Measurements from ENCODE around the gene ARCN1.

DNA sequence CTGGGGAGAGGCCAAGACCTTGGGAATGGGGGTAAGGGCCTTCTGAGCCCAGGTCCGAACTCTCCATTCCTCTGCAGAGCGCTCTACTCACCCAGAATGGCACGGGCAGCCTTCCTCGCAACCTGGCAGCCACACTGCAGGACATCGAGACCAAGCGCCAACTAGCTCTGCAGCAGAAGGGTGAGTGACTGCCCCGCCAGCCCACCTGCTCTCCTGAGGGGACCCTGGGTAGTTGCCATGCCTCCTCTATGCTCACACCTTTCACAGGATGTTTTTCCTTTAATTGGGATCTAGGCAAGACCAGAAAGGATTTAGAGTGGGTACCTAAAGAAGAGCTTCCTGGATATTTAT, 71.8 kb downstream of the ARCN1 start:
- TF ChIP-seq TCF4 (CRISPR knock-in tag; IDR thresholded peaks at IDR 0.05; ENCODE audit: borderline replicate concordance): no peak
- TF ChIP-seq ZNF565 (CRISPR knock-in tag; conservative IDR thresholded peaks at IDR 0.05; ENCODE audit: low read depth): no peak
- no peak for TF ChIP-seq ZNF70 (CRISPR knock-in tag; IDR thresholded peaks at IDR 0.05)
- TF ChIP-seq ZFP30 (CRISPR knock-in tag; IDR thresholded peaks at IDR 0.05): no peak
- no peak for TF ChIP-seq ZC3H10 (CRISPR knock-in tag; IDR thresholded peaks at IDR 0.05)
- no peak for TF ChIP-seq CREB5 (CRISPR knock-in tag; IDR thresholded peaks at IDR 0.05; ENCODE audit: low read depth)
- no peak for TF ChIP-seq ARNTL (CRISPR knock-in tag; IDR thresholded peaks at IDR 0.05; ENCODE audit: borderline replicate concordance, low read depth)
- no peak for TF ChIP-seq GLIS3 (CRISPR knock-in tag; IDR thresholded peaks at IDR 0.05)
- TF ChIP-seq ISL1 (CRISPR knock-in tag; IDR thresholded peaks at IDR 0.05): no peak
- no peak for TF ChIP-seq CSRNP3 (CRISPR knock-in tag; IDR thresholded peaks at IDR 0.05)
